Ovary (tissue), 3 donors: Measurements from ENCODE around the gene DST.

Experiments used
- CTCF ChIP-seq, 3 donors: fragments of 450-650 bp in 2 of 3; fragments of 200-600 bp in 1 of 3; IDR thresholded peaks; one replicate each; pipeline versions ENCODE4 v1.5.1 to v1.8.0; 2016 to 2022; ENCODE audit warnings: antibody characterized with exemption in 3 of 3, mild to moderate bottlenecking in 1 of 3
- EP300 ChIP-seq: sonication (generic); formaldehyde crosslinking; IDR thresholded peaks from one replicate; pipeline ENCODE4 v1.6.1; 2017; ENCODE audit warnings: antibody characterized with exemption
- POLR2A ChIP-seq: fragments of 450-650 bp; IDR thresholded peaks from one replicate; pipeline ENCODE4 v1.6.1; 2017; ENCODE audit warnings: antibody characterized with exemption, mild to moderate bottlenecking, moderate library complexity
- donor health status: DM: no; HTN: no; CAD: no.

GRCh38 chr6:56644366-56644765, 1.7 kb upstream of the DST start:
- no peak for TF ChIP-seq CTCF (IDR thresholded peaks at IDR 0.05)
- no peak for TF ChIP-seq POLR2A
- TF ChIP-seq EP300, result no peak
